HepG2 (cell line): ENCODE measurements around the gene DOCK3. TPM values are rescaled to one million over a fixed set of nuclear protein-coding genes. Genes with fewer than 3 reads are reported as not detected.

Experiments
- ATAC-seq: fragments of 200-7000 bp; cut with Tn5 transposase; 3 replicates; pipeline ENCODE4 v1.9.1; 2020; ENCODE audit warnings: mild to moderate bottlenecking, moderate library complexity
- BruUV-seq: library from RNA; stranded (reverse); fragments of 400-500 nt; replicated peaks from 2 replicates; lab custom pipeline; 2021; lab: Mats Ljungman, UMichigan
- CTCF ChIA-PET: fragments of 300-600 bp; formaldehyde crosslinking; extraction: SDS; loops from one replicate; lab custom pipeline; 2021; ENCODE audit warnings: low total read pairs, inconsistent platforms, low intra/inter-chr PET ratio; lab: Yijun Ruan, JAX
- POLR2A ChIA-PET: fragments of 350-600 bp; sonication (Branson Sonifier 250); formaldehyde crosslinking; loops from one replicate; lab custom pipeline; 2020; ENCODE audit warnings: antibody characterized with exemption, inconsistent platforms; lab: Yijun Ruan, JAX
- DNase-seq: peaks from one replicate; pipeline ENCODE4 v3.0.0-alpha.2; 2015; ENCODE audit warnings: low spot score
- FAIRE-seq: peaks from 3 replicates; lab custom pipeline; 2011; peaks lifted over from hg19 to GRCh38; lab: Jason Lieb, UNC
- H2AFZ ChIP-seq: one replicate; pipeline ENCODE4 v1.6.1; 2011; ENCODE audit warnings: low read length, inconsistent platforms
- H3K27ac ChIP-seq: fragments of 300-600 bp; 3 replicates; pipeline ENCODE4 v1.8.0; 2011; ENCODE audit warnings: mixed run types, mild to moderate bottlenecking, mixed read lengths, low read length, inconsistent platforms; ENCODE audit not compliant: insufficient read depth; ENCODE audit errors: extremely low read length
- H3K27me3 ChIP-seq, 2 experiments: fragments of 200-600 bp in 1 of 2; 2 replicates in 1 of 2; 3 replicates in 1 of 2; pipeline versions ENCODE4 v1.6.0 to v1.8.0; 2011; ENCODE audit warnings: low read length in 2 of 2, mild to moderate bottlenecking in 2 of 2, moderate library complexity in 2 of 2, inconsistent platforms in 1 of 2; ENCODE audit not compliant: insufficient read depth in 2 of 2, control insufficient read depth in 1 of 2
- H3K36me3 ChIP-seq, 2 experiments: fragments of 200-600 bp in 1 of 2; replicated peaks in 1 of 2; 2 replicates in 1 of 2; 3 replicates in 1 of 2; pipeline versions ENCODE4 v1.5.1 to v1.8.0; 2011; ENCODE audit warnings: low read length in 2 of 2, inconsistent platforms in 1 of 2; ENCODE audit not compliant: insufficient read depth in 2 of 2, control insufficient read depth in 1 of 2
- H3K4me1 ChIP-seq: 2 replicates; pipeline ENCODE4 v1.5.1; 2012; ENCODE audit warnings: low read length, inconsistent platforms; ENCODE audit not compliant: insufficient read depth
- H3K4me2 ChIP-seq: 2 replicates; pipeline ENCODE4 v1.6.0; 2011; ENCODE audit warnings: low read depth, low read length, inconsistent platforms
- H3K4me3 ChIP-seq, 3 experiments: fragments of 200-600 bp in 1 of 3; sonication (generic), shearing (Covaris generic) in 1 of 3; replicated peaks in 1 of 3; 2 replicates each; pipeline ENCODE4 v1.5.1; 2011 to 2016; ENCODE audit warnings: low read length in 3 of 3, inconsistent platforms in 2 of 3, low read depth in 2 of 3, mild to moderate bottlenecking in 2 of 3, control low read depth in 1 of 3, mixed read lengths in 1 of 3; ENCODE audit not compliant: insufficient read depth in 1 of 3
- H3K79me2 ChIP-seq: one replicate; pipeline ENCODE4 v1.6.1; 2011; ENCODE audit warnings: low read length, inconsistent platforms; ENCODE audit not compliant: insufficient read depth
- H3K9ac ChIP-seq: 2 replicates; pipeline ENCODE4 v1.6.0; 2011; ENCODE audit warnings: mild to moderate bottlenecking, low read depth, low read length, inconsistent platforms; ENCODE audit not compliant: insufficient read depth
- H3K9me3 ChIP-seq: 2 replicates; pipeline ENCODE4 v1.5.1; 2012; ENCODE audit warnings: mild to moderate bottlenecking, low read length
- H4K20me1 ChIP-seq: 2 replicates; pipeline ENCODE4 v1.6.0; 2011; ENCODE audit warnings: inconsistent platforms, mild to moderate bottlenecking, low read length, moderate library complexity; ENCODE audit not compliant: insufficient read depth
- CEBPB ChIP-seq: IDR thresholded peaks from 2 replicates; pipeline ENCODE4 v1.6.1; 2011; ENCODE audit warnings: low read depth, low read length, improper control_type of control experiment, borderline replicate concordance
- FOXK2 ChIP-seq: fragments of 450-650 bp; IDR thresholded peaks from 2 replicates; pipeline ENCODE4 v1.6.1; 2016
- HDAC2 ChIP-seq: sonication (generic); formaldehyde crosslinking; IDR thresholded peaks from 2 replicates; pipeline ENCODE4 v1.4.0; 2020; ENCODE audit warnings: missing genetic modification reagents
- MED1 ChIP-seq: sonication (generic); formaldehyde crosslinking; IDR thresholded peaks from 2 replicates; pipeline ENCODE4 v1.4.0; 2020; ENCODE audit warnings: missing genetic modification reagents
- TOPORS ChIP-seq: sonication (generic); formaldehyde crosslinking; IDR thresholded peaks from 2 replicates; pipeline ENCODE4 v1.8.0; 2023; ENCODE audit warnings: mild to moderate bottlenecking, missing genetic modification reagents
- WGBS: methylation state at CpG from one replicate; pipeline ENCODE4 v1.1.6; 2017; ENCODE audit warnings: low lambda C conversion rate; 5-methylcytosine and 5-hydroxymethylcytosine counted together
- in situ Hi-C: cut with HindIII; loops from 2 replicates; pipeline ENCODE4 v1.10.0; 2017; ENCODE audit warnings: low pct_unique_long_range_greater_than_20kb; ENCODE audit not compliant: extremely low pct_ligation_motif_present
- intact Hi-C: fragments of 100-400 bp; cut with micrococcal nuclease; formaldehyde crosslinking; loops from one replicate; pipeline ENCODE4 v1.10.0; 2022; ENCODE audit not compliant: unreplicated experiment
- polyA plus RNA-seq, 8 experiments: library from polyadenylated mRNA; depleted of rRNA in 3 of 8; stranded (reverse) in 7 of 8; unstranded in 1 of 8; fragments of >200 nt; fragmentation: Illumina TruSeq in 4 of 8; extraction: Trizol in 4 of 8; gene quantifications; 2 replicates each; pipeline versions ENCODE4 v1.2.1 to v1.2.3, GENCODE V29; 2011 to 2016; ENCODE audit warnings: low read depth in 4 of 8, missing spikeins in 1 of 8, mixed read lengths in 1 of 8; ENCODE audit not compliant: insufficient read depth in 1 of 8
- total RNA-seq, 5 experiments: library from RNA; depleted of rRNA; stranded (reverse); fragments of >200 nt; fragmentation: Illumina TruSeq; extraction: Trizol; gene quantifications; 2 replicates each; pipeline ENCODE4 v1.2.3, GENCODE V29; 2016; ENCODE audit warnings: low read depth in 1 of 5
- TF ChIP-seq, protein P1 (sequence below): sonication (generic); formaldehyde crosslinking; IDR thresholded peaks from 2 replicates; pipeline ENCODE4 v1.4.0; 2020; ENCODE audit warnings: mild to moderate bottlenecking, missing genetic modification reagents
- TF ChIP-seq, protein P2 (sequence below): sonication (generic); formaldehyde crosslinking; IDR thresholded peaks from 2 replicates; pipeline ENCODE4 v1.4.0; 2020; ENCODE audit warnings: missing genetic modification reagents
- TF ChIP-seq, protein P3 (sequence below): IDR thresholded peaks from 2 replicates; pipeline ENCODE4 v1.6.1; 2012; ENCODE audit warnings: low read depth, low read length, improper control_type of control experiment
- TF ChIP-seq, protein P4 (sequence below): sonication (generic); formaldehyde crosslinking; IDR thresholded peaks from 2 replicates; pipeline ENCODE4 v1.5.1; 2020; ENCODE audit warnings: missing genetic modification reagents, mild to moderate bottlenecking, borderline replicate concordance

Gene DOCK3
- total and polyA plus RNA-seq, 2 of the 13 experiments (the other 11 are each of a cell fraction or from before 2014, with no cell fraction given) = not detected

DNA sequence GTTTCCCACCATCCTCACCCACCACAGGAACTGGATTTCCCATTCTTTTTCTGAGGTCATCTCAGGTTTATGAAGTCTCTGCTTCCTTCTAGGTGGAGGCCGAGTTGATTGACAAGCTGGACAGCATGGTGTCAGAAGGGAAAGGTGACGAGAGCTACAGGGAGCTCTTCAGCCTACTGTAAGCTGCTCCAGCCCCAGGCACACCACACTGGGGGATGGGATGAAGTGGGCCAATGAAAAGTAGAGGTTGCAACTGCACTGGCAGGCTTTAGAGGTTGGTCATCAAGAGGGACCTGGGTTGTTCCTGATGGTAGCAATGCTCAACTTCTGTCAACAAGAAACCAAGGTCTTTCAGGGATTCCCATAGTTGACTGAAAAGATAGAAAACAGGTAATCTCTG is 655.3 kb downstream of the DOCK3 start:
- BruUV-seq = no TSS peak
- Histone ChIP-seq H3K4me3 (no peak overlapping the region), H3K36me3 (no peaks in the 10 kb centered on the region), H3K4me2 (no peak overlapping the region), H3K4me1 (no peaks in the 10 kb centered on the region), H3K79me2 (no peaks in the 10 kb centered on the region), H3K27me3 (no peaks in the 10 kb centered on the region), H2AFZ (no peak overlapping the region), H4K20me1 (no peaks in the 10 kb centered on the region), H3K9me3 (no peaks in the 10 kb centered on the region), H3K9ac (no peak overlapping the region), H3K27ac (no peak overlapping the region)
- intact Hi-C loops = no loop called here
- DNase-seq (no peak), FAIRE-seq (no peak), ATAC-seq (no peak)
- in situ Hi-C loops = no loop called here
- ChIA-PET POLR2A (no interaction called here), CTCF (no interaction called here)
- 0% methylated on average over 2 of the region's 2 CpGs for WGBS
- TF ChIP-seq TOPORS (CRISPR knock-in tag) (no peak), HDAC2 (no peak), FOXK2 (no peak), CEBPB (no peak), MED1 (CRISPR knock-in tag) (no peak)
- TF ChIP-seq, protein P1, sequence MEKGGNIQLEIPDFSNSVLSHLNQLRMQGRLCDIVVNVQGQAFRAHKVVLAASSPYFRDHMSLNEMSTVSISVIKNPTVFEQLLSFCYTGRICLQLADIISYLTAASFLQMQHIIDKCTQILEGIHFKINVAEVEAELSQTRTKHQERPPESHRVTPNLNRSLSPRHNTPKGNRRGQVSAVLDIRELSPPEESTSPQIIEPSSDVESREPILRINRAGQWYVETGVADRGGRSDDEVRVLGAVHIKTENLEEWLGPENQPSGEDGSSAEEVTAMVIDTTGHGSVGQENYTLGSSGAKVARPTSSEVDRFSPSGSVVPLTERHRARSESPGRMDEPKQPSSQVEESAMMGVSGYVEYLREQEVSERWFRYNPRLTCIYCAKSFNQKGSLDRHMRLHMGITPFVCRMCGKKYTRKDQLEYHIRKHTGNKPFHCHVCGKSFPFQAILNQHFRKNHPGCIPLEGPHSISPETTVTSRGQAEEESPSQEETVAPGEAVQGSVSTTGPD (CRISPR knock-in tag) = no peak
- TF ChIP-seq, protein P2, sequence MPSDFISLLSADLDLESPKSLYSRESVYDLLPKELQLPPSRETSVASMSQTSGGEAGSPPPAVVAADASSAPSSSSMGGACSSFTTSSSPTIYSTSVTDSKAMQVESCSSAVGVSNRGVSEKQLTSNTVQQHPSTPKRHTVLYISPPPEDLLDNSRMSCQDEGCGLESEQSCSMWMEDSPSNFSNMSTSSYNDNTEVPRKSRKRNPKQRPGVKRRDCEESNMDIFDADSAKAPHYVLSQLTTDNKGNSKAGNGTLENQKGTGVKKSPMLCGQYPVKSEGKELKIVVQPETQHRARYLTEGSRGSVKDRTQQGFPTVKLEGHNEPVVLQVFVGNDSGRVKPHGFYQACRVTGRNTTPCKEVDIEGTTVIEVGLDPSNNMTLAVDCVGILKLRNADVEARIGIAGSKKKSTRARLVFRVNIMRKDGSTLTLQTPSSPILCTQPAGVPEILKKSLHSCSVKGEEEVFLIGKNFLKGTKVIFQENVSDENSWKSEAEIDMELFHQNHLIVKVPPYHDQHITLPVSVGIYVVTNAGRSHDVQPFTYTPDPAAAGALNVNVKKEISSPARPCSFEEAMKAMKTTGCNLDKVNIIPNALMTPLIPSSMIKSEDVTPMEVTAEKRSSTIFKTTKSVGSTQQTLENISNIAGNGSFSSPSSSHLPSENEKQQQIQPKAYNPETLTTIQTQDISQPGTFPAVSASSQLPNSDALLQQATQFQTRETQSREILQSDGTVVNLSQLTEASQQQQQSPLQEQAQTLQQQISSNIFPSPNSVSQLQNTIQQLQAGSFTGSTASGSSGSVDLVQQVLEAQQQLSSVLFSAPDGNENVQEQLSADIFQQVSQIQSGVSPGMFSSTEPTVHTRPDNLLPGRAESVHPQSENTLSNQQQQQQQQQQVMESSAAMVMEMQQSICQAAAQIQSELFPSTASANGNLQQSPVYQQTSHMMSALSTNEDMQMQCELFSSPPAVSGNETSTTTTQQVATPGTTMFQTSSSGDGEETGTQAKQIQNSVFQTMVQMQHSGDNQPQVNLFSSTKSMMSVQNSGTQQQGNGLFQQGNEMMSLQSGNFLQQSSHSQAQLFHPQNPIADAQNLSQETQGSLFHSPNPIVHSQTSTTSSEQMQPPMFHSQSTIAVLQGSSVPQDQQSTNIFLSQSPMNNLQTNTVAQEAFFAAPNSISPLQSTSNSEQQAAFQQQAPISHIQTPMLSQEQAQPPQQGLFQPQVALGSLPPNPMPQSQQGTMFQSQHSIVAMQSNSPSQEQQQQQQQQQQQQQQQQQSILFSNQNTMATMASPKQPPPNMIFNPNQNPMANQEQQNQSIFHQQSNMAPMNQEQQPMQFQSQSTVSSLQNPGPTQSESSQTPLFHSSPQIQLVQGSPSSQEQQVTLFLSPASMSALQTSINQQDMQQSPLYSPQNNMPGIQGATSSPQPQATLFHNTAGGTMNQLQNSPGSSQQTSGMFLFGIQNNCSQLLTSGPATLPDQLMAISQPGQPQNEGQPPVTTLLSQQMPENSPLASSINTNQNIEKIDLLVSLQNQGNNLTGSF = no peak
- TF ChIP-seq, protein P3, sequence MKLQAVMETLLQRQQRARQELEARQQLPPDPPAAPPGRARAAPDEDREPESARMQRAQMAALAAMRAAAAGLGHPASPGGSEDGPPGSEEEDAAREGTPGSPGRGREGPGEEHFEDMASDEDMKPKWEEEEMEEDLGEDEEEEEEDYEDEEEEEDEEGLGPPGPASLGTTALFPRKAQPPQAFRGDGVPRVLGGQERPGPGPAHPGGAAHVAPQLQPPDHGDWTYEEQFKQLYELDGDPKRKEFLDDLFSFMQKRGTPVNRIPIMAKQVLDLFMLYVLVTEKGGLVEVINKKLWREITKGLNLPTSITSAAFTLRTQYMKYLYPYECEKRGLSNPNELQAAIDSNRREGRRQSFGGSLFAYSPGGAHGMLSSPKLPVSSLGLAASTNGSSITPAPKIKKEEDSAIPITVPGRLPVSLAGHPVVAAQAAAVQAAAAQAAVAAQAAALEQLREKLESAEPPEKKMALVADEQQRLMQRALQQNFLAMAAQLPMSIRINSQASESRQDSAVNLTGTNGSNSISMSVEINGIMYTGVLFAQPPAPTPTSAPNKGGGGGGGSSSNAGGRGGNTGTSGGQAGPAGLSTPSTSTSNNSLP = no peak
- TF ChIP-seq, protein P4, sequence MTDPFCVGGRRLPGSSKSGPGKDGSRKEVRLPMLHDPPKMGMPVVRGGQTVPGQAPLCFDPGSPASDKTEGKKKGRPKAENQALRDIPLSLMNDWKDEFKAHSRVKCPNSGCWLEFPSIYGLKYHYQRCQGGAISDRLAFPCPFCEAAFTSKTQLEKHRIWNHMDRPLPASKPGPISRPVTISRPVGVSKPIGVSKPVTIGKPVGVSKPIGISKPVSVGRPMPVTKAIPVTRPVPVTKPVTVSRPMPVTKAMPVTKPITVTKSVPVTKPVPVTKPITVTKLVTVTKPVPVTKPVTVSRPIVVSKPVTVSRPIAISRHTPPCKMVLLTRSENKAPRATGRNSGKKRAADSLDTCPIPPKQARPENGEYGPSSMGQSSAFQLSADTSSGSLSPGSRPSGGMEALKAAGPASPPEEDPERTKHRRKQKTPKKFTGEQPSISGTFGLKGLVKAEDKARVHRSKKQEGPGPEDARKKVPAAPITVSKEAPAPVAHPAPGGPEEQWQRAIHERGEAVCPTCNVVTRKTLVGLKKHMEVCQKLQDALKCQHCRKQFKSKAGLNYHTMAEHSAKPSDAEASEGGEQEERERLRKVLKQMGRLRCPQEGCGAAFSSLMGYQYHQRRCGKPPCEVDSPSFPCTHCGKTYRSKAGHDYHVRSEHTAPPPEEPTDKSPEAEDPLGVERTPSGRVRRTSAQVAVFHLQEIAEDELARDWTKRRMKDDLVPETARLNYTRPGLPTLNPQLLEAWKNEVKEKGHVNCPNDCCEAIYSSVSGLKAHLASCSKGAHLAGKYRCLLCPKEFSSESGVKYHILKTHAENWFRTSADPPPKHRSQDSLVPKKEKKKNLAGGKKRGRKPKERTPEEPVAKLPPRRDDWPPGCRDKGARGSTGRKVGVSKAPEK = no peak
